Measurements from ENCODE around the gene ANTXRL.
"Not testable (repeated sequence)": the region's sequence is repeated elsewhere in the genome, so short reads cannot be mapped to it uniquely, and the experiment has no call there.

The ANTXRL gene

DNA sequence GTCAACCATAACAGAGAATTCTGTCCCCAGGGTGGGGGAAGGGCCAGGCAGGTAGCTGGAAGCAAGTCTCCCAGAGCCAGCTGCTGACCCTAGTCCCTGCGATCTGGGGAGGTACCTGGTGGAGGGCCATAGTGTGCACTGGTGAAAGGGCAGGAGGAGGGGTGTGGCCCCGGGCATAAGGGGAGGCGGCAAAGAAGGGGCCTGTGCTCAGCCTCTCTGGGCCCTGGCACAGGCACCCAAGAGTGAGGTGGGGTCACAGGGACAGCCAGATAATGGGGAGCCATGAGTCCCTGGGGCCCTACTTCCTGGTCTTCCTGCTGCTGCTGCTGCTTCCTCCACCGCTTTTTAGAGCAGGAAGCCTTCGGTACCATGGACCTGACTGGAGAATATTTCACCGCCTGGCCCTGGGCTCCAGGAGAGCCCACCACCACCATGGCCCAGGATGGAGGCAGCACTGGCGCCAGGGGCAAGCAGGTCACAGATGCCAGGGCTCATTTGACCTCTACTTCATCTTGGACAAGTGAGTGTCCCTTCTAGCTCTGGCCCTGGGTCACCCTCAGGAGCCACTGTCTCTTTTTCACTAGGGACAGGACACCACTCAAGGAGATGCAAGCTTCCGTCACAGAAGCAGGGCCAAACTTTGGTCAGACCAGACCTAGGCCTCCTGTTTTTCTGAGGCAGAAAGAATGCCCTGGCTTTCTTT, at the start of gene ANTXRL:
ANTXRL (plus strand) TSS at position 7 of the 703 bp plus-strand sequence; CDS start at position 273, 266 bp downstream.
- no peak for DNase-seq
- TF ChIP-seq GATA1 (IDR thresholded peaks at IDR 0.05; ENCODE audit: low read depth, low read length), result no peak
- TF ChIP-seq POLR2A (IDR thresholded peaks at IDR 0.05; ENCODE audit: low read length), result no peak

DNA sequence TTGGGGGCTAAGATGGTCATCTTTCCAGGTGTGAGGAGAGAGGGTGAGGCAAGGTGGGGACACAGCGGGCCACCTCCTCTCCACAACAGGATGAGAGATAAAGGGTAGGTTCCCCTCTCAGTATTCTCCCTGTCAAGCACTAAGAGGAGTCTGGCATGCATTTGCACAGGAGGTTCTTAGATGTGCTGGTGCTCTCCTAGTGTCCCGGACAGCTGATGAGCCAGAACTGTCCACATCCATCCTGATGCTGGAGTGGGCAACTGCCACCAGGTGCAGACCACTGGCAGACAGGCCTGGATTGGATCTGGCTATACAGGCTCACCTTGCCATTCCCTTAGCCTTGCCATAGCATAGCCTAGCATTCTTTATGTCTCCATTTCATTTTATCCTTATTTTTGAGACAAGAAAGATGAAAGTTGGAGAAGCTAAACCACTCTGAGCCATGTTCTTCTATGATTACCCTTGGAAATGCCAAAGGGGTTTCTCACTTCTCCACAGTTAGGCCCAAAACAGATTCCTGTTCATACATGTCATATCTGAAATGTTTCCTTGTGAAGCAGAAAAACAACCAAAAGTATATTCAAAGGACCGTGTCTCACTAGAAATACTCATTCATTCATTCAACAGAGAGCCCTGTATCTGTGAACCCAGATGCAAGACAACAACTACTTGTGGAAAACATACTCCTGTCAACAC, 48.8 kb upstream of the ANTXRL start:
- DNase-seq, result no peak
- TF ChIP-seq POLR2A (IDR thresholded peaks at IDR 0.05; ENCODE audit: low read length) (no peak), GATA1 (IDR thresholded peaks at IDR 0.05; ENCODE audit: low read depth, low read length) (no peak)

DNA sequence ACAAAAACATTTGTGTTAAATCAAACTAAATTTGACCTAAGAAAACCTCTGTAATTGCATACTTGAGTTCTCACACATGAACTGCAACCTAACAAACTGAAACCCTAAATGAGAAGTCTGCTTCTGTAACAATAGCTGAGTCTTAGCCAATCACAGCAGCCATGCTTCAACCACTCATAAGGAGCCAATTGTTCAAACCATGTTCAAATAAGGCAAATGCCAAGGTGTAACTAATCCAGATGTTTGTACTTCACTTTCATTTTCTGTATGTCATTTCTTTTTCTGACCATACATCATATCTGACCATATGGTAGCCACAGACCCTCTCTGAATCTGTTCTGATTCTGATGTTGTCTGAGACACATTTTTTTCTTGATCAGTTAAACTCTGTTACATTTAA, 47.5 kb upstream of the ANTXRL start:
- no peak for TF ChIP-seq POLR2A (IDR thresholded peaks at IDR 0.05; ENCODE audit: low read length)
- no peak for TF ChIP-seq GATA1 (IDR thresholded peaks at IDR 0.05; ENCODE audit: low read depth, low read length)
- no peak for DNase-seq

DNA sequence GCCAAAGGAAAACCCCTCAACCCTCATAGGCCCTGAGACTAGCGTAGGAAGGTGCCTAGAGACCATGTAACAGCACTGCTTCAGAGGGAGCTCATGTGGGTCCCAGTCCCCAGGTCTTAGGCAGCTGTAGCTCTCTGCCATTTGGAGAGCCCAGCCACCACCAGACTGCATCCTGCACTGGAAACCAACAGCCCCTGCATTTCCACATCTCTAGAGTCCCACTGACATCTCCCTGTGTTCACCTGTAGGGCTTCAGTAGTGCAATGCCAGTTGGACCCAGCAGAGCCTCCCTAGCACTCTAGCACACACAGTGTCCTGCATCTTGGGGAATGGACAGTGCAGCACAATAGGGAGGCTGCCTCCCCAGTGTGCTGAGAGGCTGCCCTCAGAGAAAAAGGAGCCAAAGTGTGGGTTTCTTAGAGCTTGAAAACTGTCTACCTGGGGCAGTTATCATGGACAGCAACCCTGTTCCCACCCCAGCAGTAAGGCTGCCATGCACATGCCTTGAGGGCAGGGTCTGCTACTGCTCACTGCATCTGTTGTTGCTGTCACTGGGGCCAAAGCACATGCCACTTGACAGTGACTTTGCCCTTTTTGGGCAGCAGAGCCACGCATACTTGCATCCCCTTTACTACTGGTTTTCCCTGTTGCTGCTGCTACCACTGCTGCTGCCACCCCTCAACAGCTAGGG, 46.7 kb upstream of the ANTXRL start:
- TF ChIP-seq POLR2A (IDR thresholded peaks at IDR 0.05; ENCODE audit: low read length) (no peak), GATA1 (IDR thresholded peaks at IDR 0.05; ENCODE audit: low read depth, low read length) (no peak)
- no peak for DNase-seq

DNA sequence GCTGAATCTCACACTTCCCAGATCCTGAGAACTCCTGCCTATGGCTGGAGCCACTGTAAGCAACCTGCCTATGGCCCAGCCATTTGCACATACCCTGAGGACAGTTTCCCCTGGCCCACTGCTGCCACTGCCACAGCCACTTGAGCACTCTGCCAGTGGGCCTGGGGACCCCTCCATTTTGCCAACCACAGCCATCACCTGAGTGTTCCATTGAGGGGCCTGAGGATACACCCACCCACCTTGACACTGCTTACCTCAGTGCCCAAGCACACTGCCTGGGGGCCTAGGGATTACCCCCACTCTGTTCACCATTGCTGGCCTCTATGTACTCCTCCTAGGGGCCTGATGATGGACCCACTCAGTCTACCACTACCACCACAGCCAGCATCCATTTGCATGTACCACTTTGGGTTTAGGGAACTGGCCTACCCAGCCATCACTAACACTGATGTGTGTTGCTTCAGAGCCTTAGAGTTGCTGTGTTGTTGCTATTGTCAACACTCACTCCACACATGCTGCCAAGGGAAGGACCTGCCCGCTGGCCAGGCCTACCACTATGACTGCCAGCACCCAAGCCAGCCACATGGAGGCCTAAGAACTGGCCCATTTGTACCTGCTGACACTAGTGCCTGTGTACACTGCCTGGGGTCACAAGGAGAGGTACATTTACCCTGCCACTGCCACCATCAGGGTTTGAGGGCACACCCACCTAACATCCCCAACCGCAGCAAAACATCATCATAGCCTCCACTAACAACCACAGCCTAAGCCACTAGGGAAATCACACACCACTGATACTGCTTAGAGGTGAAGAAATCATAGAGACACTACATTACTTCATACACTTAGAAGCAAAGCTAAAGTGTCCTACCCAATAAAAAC, 45.9 kb upstream of the ANTXRL start:
- TF ChIP-seq POLR2A (IDR thresholded peaks at IDR 0.05; ENCODE audit: low read length) (no peak), GATA1 (IDR thresholded peaks at IDR 0.05; ENCODE audit: low read depth, low read length) (no peak)
- no peak for DNase-seq

DNA sequence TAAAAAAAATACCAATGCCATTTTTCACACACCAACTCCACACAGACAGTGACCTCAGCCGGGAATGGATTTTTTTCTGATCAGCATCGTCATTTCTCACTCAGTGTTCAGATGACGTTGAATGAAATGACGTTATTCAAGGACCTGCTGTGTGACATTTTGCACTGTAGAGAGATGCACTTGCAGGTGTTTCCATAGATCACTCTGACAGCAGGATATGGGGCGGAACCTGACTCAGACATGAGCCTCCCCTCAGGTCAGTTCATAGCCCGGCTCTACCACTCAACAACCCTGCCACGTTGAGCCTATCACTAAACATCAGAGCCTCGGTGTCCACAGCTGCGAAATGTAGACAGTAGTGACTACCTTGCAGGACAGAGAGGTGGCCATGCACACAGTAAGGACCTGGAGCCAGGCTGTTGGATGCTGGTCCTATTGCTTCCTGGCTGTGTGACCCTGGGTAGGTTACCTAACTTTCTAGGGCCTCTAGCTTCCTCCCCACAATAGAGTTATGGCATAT, 41.4 kb upstream of the ANTXRL start:
- DNase-seq, result no peak

DNA sequence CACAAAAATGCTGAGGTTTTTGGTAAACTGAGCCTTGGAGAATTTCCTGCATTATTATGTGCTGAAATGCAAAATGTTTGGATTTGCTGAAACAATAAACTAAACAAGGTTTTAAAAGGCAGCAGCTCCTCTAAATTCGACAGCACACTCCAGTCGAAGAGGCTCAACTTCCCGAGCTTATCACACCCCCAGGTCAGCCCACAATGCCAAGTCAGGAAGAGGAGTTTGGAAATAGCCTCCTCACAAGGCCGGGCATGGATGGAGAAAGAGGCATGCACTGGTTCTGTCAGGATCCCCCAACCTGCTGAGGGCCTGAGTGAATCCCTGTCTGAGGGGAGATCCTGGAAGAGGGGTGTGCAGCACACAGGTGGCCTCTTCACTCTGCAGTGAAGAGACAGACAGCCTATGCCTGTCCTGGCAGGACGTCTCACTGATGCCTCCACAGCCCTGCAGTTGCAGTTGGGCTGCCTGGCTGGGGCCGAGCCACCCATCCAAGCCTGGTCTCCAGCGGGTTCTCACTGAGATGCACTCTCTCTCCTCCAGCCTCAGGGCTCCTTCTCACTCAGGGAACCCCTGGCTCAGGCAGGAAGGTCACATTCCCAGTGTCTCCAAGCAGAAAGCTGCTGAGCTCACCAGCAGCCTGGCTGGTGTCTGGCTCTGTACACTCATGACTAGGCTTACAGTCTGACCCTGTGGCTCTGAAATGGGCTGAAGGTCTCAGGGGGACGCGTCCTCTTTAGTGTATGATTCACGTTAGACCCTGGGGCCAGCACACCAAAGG, 40.2 kb upstream of the ANTXRL start:
- not testable (repeated sequence) for DNase-seq

More for the DNA sequence above, 41.4 kb upstream of the ANTXRL start:
- TF ChIP-seq POLR2A (IDR thresholded peaks at IDR 0.05; ENCODE audit: low read length) (no peak), GATA1 (IDR thresholded peaks at IDR 0.05; ENCODE audit: low read depth, low read length) (no peak)

DNA sequence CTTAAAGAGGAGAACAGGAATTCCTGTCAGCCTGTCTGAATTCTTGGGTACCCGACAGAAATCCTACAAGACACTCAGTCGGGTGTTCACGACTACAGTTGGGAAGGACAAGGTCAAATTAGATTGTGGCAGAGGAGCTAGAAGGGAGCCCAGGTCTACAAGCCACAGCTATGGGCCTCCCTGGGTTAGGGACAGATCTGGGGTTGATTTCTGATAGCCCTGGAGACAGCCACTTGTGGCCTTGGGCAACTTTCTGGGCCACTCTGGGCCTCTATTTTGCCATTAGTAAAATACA, 39.7 kb upstream of the ANTXRL start:
- DNase-seq, result no peak
- TF ChIP-seq POLR2A (IDR thresholded peaks at IDR 0.05; ENCODE audit: low read length) (no peak), GATA1 (IDR thresholded peaks at IDR 0.05; ENCODE audit: low read depth, low read length) (no peak)

DNA sequence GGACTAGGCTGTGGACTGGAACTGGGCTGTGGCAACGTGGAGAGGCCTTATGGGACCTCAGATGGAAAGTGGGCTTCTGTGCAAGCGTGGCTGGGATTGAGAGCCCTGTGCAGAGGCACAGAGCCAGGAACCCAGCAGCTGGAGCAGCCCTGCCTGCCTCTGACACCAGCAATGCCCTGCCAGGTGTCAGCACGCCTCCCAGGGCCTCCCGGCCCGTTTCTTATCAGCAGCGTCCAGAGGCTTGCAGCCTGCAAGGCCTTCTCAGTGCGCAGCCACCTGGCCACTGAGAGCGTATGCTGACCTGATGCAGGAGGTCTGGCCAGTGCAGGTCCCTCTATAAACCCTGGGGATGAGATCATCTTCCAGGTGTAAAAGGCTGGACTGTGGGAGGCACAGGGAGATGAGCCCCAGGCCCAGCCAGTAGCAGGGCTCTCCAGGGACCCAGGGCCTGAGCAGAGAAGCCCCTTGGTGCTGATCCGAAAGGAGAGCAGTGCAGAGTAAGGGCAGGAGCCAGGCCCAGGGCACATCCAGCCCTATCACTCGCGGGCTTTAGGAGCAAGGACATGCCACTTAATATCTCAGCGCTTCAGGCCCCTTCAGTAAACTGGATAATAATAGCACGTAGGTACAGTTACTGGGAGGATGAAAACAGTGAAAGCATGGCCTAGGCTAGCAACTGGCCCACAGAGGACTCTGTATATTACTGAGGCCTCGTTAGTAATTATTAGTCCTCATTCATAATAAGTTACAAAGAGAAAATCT, 38.8 kb upstream of the ANTXRL start:
- TF ChIP-seq GATA1 (IDR thresholded peaks at IDR 0.05; ENCODE audit: low read depth, low read length), result no peak
- peak; percentile 29 to 64 for DNase-seq

DNA sequence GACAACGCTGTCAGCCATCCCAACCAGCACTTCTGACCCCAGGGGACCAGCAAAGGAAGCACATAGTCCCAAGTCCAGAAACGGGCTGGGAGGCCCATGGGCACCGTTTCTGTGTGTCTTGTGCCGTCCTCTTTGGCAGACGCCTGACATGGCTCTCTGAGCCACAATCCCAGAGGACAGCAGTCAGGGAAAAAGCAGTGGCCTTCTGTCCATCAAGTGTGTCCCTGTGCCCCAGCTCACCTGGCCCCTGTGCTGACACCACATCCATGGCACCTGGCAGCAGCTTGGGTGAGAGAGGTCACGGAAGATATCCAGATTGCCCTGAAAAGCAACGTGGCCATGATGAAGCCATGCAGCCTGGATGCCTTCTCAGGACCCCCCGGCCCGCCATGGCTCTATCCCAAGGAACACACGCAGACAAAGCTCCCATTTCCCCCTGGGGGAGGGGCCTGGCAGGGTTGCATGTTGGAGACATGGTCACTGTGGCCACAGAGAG, 38.1 kb upstream of the ANTXRL start:
- DNase-seq, result no peak
- TF ChIP-seq GATA1 (IDR thresholded peaks at IDR 0.05; ENCODE audit: low read depth, low read length) (no peak), POLR2A (IDR thresholded peaks at IDR 0.05; ENCODE audit: low read length) (no peak)

DNA sequence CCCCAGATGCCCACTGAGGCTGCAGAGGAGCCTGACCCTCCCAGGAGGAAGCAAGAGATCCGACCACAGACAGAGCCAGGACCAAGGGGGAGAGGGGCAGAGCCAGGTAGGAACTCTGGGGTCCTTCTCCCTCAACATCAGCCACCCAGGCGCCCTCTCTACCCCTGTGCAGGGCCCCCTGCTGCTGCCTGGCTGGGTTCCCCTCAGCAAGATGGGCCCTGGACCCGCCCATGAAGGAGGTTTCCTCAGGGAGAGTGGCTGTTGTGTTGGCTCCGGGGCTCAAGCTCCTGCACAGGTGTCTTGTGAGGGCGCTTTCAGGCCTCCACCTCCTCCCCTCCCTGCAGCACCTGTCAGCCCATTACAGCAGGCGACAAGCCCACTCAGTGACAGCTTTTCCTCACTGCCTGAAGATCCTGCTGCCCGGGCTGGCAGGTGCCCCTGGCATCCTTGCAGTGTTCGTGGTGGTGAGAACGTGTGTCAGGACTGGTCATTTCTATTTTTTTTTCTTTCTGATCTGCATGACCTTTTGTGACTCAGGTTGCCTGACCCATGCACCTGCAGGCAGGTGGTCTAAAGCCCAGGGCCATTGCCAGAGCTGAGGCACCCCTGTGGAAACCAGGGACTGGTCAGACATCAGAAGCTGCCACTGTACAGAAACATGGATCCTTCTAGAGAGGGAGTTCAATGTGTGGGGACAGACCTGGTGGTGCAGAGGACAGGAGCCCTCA, 37.0 kb upstream of the ANTXRL start:
- not testable (repeated sequence) for DNase-seq

DNA sequence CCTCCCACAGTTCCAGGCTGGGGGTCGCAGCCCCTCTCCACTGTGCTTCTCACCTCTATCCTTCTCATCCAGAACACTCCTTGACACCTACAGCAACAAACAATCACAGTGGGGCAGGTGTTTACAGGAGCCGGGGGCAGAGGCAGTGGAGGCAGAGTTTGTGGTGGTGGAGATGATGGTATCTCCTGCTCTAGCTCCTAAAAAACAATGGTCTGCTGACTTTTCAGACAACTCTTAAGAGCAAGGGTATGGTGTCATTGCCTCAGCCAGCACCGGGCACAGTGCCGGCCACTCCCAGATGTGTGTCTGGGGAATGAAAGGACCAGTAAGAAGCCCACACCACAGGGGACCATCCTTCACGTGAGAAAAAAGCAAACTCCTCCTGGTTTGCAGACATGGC, 36.3 kb upstream of the ANTXRL start:
- TF ChIP-seq GATA1 (IDR thresholded peaks at IDR 0.05; ENCODE audit: low read depth, low read length), result no peak
- TF ChIP-seq POLR2A (IDR thresholded peaks at IDR 0.05; ENCODE audit: low read length), result no peak
- DNase-seq, result peak in 1 of 2 experiments; percentile 5
